Urothelium cell line (cell line): Measurements from ENCODE around the gene OSBPL10.

Experiments used
- DNase-seq: peaks from one replicate; pipeline ENCODE4 v3.0.0; 2011; ENCODE audit warnings: low spot score, mixed read lengths
- FAIRE-seq: peaks from 2 replicates; lab custom pipeline; 2011; peaks lifted over from hg19 to GRCh38; lab: Jason Lieb, UNC

The OSBPL10 gene

DNA sequence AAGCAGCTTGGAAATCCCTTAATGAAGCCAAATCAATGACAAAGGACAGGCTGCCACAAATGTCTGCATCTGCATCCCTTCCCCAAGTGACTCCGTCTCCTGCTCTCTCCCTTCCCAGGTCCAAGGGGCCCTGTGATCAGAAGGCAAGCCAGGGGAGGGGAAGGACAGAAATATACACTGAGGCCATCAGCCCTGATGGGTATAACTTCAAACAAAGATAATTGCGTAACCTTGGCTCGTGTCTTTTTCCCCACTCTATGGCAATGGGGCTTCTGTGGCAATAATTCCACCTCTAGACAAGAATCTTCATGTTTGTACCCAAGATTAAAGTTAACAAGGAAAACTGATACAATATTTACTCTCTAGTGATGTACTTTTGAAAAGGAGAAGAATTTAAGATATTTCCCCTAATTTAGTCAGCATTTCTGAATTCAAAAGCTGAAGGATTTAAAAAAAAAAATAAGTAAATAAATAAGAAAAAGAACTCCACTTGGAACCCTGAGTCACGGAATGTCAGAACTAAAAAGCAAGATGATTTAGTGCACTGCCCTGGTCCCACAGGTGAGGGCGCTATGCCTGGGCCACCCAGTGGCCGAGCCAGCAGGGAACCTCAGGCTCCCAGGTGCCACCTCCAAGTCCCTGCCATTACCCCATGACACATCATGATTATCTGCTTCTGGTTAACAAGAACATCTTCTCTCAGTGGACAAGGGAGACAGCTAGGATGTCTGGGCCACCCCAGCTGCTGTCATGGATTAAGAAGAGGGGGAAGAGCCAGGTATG is 293.9 kb downstream of the OSBPL10 start:
- FAIRE-seq, result no peak
- DNase-seq, result no peak

DNA sequence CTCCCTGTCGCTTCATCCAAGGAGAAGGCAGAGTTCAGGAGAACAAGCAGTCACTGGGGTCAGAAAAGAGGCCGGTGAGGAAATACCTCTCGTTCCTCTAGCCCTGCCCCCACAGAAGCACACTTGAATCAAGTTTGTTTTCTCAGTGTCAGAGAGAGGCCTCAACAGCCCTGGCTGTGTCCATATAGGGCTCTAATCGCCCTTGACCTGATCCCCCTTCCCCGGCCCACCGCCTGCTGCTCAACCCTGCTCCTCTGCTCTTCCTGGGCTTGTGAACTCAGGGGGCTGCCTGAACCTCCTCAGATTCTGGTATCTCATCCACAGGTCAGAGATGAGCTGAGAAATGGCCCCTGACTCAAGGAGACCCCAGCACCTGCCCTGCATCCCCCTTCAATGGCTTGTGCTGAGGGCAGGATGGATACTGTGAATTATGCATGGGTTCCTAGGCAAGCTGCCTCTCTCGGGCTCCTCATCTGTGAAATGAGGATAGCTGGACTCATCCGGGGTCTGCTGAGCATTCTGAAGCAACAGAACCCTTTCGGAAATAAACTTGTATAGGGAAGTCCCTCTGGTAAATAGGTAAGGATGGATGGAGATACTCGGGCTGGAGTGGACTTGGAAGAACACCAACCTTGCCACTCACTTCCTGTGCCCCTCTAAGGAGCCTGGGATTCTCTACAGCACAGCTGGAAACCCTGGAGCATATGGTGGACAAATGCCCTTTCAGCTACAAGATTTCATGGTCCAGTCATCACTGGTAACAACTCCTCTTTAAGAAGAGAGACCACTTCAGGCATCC is 300.8 kb downstream of the OSBPL10 start:
- DNase-seq (no peak), FAIRE-seq (no peak)

DNA sequence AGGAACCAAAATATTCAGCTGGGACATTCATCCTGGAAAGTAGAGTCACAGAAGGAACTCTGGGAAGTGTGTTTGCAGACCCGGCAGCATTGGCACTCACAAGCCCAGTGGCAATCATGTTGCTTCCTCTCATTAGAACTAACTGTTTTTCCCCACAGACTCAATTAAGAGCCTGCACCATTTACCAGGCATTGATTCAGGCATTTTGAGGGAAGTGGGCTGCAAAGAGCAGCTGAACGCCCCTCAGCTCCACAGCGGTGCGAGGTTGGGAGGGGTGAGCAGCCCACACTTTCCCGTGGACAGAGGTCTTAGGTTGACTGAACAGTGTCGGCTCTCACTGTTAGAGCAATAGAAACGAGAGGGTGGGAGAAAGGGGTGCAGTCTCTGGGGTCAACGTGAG is 304.5 kb downstream of the OSBPL10 start:
- DNase-seq (no peak), FAIRE-seq (no peak)

DNA sequence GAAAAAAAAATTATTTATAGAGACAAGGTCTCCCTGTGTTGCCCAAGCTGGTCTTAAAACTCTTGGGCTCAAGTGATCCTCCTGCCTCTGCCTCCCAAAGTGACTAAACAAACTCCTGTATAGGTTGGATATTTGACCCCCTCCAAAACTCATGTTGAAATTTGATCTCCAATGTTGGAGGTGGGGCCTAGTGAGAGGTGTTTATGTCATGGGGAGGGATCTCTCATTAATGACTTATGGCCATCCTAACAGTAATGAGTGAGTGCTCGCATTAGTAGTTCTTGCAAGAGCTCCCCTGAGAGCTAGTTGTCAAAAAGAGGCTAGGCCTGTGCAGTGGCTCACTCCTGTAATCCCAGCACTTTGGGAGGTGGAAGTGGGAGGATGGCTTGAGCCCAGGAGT is 307.1 kb downstream of the OSBPL10 start:
- no peak for FAIRE-seq
- DNase-seq, result no peak

DNA sequence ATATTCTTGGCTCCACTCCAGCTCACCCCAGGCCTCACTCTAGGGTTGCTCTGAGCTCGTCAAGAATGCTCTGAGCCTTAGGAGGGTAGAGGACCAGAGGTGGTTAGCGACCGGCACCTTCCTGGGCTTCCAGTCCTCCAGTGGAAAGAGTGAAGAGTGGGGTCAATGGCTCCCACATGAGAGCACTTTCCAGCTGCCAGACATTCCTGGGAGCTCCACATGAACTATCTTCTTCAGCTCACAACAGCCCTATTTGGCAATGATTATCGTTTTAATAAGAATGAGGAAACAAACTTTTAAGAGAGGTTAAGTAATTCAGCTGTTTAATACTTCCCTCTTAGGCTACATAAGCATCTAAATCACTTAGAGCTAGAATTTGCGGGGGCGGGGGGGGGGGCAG is 309.1 kb downstream of the OSBPL10 start:
- DNase-seq (no peak), FAIRE-seq (no peak)

DNA sequence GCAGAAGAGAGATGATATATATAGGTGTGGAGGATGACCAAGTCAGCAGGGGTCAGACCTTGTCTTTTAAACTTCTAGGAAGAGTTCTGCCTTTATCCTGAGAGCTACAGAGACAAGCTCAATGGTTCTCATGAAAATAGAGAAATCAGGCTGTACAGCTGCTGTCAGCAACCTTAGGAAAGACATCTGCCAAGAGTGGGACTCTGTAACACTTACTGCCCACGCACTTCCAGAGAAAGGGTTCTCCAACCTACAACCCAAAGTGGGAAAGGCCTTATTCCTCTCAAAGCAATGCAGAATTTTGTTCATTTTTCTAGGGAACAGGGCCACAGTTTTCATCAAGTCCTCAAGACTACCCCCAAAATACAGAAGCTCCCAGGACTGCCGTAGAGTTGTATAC is 309.6 kb downstream of the OSBPL10 start:
- no peak for FAIRE-seq

DNA sequence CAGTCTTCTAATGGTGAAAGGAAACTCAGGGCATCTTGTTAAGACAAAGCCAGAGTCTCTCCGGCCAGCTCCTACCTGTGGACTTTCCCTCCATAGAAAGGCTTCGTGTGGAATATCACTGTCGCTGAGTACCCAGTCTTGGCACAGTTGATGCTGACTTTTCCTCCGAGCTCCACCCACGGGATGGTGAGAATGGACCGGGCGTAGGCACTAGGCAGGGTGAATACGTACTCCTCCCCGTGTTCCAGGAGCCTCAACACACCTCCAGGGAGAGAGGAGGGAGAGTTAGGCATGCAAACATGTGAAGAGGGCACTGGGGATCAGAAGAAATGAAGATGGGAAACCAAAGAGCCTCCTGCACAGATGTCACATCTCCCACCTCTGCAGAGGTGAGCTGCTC is 310.3 kb downstream of the OSBPL10 start:
- no peak for FAIRE-seq
- DNase-seq, result no peak

More for the DNA sequence above, 309.6 kb downstream of the OSBPL10 start:
- no peak for DNase-seq

DNA sequence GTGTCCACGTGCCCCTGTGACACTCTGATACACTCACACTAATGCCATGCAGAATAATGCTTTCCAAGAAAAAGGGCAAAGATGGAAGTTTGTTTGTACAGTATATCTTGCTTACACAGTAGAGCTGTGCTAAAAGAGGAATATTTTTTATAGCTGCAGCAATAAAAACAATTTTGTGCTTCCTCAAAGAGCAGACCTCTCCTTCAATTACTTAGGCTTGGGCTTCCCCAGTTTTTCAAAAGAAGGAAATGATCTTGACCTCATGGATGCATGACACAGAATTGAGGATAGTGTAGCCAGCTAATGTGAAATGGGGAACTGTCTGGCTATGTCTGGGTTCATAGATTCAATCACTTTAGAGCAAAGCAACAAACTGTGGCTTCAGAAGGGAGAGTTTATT is 310.9 kb downstream of the OSBPL10 start:
- FAIRE-seq (no peak), DNase-seq (no peak)

DNA sequence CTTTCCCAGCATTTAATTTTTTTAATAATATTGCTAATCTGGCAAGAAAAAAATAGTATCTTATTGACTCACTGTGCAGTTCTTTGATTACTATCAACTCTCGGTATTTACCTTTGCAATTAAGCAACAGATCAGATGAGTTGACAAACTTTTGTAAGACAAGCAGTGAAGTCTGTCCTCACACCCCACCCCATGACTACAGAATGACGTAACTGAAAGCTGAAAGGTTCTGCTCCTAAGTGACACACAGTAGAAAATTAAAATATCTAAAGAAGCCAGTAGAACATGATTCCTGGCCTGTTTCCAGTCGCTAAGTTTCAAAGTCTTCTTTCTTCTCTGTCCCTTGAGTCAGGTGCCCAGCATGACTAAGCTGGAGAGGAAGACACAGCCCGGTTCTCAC is 312.8 kb downstream of the OSBPL10 start:
- DNase-seq (no peak), FAIRE-seq (no peak)

DNA sequence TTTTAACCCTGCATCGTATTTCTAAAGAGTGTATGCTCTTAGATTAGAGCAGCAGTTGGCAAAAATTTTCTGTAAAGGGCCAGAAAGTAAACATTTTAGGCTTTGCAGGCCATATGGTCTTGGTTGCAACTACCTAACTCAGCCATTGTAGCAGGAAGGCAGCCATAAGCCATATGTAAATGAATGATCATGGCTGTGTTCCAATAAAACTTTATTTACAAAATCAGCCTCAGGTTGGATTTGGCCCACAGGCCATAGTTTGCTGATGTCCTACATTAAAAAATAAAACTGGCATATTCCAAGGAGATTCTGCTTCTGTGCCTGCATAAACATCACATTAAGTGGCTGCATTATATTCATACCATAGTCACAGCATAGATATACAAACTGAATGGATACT is 313.5 kb downstream of the OSBPL10 start:
- no peak for FAIRE-seq

DNA sequence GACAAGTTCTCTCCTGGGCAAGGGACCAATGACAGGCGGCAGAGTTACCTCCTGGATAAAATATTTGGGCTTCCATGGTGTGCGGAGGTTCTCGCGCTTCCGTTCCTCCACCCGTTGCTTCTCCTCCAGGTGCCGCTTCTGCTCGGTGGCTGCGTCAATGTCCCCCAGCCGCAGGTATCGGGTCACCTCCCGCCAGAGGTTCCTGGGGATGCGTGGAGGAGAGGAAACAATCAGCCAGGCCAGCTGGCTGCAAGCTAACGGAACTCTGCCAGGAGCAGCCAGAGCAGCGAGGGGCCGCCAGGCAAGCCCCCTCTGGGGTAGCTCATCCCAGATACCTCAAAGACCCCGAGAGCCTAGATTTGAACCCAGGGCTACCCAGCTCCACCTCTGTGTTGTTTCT is 317.0 kb downstream of the OSBPL10 start:
- no peak for DNase-seq
- no peak for FAIRE-seq

More for the DNA sequence above, 313.5 kb downstream of the OSBPL10 start:
- no peak for DNase-seq

DNA sequence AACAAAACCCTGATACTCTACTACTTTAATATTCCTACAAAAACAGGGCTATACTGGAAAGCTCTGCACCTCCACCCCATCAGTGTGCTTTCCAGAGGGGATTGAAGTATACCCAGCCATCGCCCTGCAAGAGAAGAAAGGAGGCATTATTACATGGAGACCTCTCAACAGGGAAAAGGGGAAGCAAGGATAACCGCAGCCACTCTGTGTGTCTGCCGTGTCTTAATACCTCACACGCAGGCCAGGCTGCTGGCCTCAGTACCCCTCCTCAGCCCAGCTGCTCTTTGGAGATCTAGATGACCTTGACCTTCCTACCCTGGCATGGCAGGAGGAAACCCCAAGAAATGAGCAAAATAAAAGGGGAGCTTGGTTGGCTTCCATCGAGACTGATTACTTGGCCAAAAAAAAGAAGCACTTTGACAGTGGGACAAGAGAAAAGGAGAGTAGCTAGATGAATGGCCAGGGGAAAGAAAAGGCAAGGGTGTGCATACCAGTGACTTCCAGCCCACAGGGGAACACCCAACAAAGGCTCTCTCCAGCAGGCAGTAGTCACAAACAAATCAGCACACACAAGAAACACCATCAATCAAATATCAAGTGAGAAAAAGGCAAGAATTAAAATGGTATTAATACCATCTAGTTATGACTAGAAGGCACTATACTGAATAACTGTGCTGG is 318.9 kb downstream of the OSBPL10 start:
- no peak for FAIRE-seq
- no peak for DNase-seq

DNA sequence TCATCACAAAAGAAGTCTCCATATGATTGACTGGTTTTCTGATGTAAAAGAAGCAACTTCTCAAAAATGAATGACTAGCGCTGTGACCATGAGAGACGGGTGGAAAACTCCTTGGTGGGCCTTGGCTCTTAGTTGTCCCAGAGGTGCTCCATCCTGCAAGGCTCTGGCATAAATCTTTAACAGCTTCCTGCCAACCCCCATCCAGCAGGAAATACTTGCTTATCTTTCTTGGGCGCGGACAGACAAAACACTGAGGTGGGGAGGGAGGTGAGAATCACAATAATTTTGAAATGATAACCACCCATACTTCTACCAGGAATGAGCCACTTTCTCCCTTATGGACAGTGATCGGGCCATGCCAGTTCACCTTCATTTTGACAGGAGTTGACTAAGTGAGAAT is 319.8 kb downstream of the OSBPL10 start:
- FAIRE-seq (no peak), DNase-seq (no peak)

DNA sequence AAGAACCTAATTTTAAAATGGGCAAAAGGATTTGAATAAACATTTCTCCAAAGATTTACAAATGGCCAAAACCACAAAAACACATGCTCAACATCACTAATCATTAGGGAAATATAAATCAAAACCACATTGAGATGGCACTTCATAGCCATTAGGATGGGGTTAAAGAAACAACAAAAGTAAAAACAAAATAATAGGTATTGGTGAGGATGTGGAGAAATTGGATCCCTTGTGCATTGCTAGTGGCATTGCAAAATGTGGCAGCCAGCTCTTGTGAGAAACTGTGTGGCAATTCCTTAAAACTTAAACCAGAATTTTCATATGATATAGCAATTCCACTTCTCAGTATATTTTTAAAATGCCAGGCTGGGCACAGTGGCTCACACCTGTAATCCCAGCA is 321.8 kb downstream of the OSBPL10 start:
- no peak for FAIRE-seq
- no peak for DNase-seq

DNA sequence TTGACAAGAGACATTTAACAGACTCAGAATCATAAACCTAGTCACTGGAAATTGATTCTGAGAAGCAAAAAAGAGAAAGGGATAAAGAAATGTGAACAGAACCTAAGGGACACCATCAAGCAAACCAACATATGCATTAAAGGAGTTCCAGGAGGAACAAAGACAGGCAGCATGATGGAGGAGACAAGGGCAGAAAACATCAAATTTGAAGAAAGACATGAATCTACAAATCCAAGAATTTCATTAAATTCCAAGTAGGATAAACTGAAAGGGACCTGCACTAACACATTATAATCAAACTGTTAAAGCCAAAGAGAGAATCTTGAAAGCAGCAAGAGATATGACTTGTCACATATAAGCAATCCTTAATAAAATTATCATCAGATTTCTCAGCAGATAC is 326.1 kb downstream of the OSBPL10 start:
- FAIRE-seq (no peak), DNase-seq (no peak)

DNA sequence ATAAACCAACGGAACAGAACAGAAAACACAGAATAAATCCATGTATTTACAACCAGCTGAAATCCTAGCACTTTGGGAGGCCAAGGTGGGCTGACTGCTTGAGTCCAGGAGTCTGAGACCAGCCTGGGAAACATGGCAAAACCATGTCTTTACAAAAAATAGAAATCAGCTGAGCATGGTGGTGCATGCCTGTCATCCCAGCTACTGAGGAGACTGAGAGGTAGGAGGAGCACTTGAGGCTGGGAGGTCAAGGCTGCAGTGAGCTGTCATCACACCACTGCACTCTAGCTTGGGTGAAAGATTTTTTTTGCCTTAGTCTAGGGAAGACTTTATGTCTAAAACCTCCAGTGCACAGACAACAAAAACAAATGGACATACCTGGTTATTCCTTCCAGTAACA is 327.6 kb downstream of the OSBPL10 start:
- FAIRE-seq (no peak), DNase-seq (no peak)

DNA sequence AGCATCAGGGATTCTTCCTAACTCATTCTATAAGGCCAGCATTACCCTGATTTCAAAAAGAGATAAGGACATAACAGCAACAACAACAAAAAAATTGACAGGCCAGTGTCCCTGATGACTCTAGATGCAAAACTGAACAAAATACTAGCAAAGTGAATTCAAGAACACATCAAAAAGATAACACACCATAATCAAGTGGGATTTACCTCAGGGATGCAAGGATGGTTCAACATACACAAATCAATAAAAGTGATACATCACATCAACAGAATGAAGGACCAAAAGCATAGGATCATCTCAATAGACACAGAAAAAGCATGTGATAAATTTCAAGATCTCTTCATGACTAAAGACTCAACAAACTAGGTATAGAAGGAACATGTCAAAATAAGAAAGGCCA is 328.8 kb downstream of the OSBPL10 start:
- no peak for FAIRE-seq
- no peak for DNase-seq

DNA sequence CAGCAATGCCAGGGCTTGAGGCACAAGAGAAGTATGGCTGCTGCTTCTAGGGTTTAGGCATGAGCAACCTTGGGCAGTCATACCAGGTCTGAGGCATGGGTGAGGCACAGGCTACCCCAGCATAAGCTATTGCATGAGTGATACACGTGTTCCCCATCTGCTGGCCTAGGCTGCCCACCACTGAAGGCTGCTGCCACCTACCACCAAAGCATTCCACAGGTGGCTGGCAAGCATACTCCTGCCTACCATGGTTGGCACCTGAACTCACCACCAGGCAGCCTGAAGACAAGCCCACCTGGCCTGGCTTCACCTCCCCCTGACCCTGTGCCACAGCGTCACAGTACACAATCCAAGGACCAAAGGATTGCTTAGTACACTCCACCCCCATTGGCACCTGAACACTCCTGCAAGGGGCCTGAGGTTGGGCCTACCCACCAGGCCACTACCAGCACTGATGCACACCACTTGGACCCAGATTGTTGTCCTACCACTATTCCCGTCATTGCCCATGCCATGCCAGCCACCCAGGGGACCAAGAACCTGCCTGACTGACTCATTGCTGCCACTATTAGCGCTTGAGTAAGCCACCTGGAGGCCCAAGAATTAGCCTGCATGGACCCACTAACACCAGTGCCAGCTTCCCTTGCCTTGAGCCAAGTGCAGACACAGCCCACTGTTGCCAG is 332.6 kb downstream of the OSBPL10 start:
- FAIRE-seq (no peak), DNase-seq (no peak)

DNA sequence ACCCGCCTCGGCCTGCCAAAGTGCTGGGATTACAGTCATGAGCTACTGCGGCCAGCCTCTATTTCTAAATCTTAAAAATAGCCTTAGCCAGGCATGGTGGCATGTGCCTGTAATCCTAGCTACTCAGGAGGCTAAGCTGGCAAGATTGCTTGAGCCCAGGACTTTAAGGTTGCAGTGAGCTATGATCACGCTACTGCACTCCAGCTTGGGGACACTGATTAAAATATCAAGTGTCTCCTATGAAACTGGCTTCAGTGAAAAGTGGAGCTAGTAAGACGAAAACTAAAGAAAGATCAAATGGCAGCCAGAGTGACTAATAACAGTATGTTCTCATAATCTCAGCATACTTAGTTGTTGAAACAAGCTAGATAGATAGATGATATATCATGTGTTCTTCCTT is 335.8 kb downstream of the OSBPL10 start:
- FAIRE-seq, result no peak
- DNase-seq, result no peak

DNA sequence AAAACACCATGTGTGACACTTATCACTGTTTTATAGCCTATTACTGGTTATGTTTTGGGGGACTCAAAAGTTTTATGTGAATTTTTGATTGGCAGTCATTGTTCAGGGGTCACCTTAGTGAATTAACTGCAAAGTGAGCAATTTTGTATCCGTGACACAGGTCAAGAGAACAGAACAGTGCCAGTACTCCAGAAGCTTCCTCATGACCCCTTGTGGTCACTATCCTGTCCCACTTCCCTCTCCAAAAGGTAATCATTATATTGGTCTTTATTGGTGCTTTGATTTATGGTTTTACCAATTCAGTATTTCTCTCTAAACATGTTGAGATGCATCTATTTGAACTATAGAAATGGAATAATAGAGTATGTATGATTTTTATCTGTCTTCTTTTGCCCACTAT is 341.2 kb downstream of the OSBPL10 start:
- FAIRE-seq (no peak), DNase-seq (no peak)
